8988T (cell line): ENCODE results near the gene RNF212B.
A peak's percentile ranks its signal among the peaks of the same experiment; 100 is the strongest.

ENCODE experiments used
- DNase-seq: peaks from one replicate; pipeline ENCODE4 v3.0.0; 2011

RNF212B gene

DNA sequence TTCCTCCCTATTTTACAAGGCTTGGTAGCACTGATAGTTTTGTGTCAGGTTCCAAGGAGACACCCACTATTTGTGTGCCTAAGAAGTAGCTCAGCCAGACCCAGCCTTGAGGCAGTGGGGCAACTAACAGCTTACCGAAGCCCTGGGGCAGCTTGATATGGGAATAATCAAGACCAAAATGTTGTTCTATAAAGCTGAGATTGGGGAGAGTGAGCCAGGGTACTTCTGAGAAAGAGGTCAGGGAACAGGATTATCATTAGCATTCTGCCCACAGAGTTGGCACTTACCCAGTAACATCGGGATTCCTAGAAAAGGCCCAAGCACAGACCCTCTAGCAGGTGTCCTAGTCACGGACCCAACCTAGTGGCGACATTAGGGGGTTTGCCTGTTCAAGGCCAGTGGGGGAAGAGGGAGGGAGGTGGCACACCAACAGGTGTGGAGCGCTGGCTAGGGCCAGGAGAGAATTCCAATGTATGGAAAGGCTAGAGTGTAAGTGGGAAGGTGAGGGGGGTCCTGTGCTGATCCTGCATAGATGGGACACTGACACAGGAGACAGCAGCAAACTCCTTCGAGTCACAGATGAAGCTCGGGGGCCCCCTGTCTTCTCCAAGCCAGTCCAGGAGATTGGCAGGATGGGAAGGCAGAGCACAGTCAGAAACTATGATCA is 60.0 kb downstream of the RNF212B start:
- DNase-seq, result no peak

- no peak for DNase-seq
Measured at GRCh38 chr14:23299211-23299957, 61.6 kb downstream of the RNF212B start.

GRCh38 chr14:23299986-23300686 is 62.4 kb downstream of the RNF212B start:
- no peak for DNase-seq

GRCh38 chr14:23300687-23301223 is 63.0 kb downstream of the RNF212B start:
- DNase-seq, result no peak

DNA sequence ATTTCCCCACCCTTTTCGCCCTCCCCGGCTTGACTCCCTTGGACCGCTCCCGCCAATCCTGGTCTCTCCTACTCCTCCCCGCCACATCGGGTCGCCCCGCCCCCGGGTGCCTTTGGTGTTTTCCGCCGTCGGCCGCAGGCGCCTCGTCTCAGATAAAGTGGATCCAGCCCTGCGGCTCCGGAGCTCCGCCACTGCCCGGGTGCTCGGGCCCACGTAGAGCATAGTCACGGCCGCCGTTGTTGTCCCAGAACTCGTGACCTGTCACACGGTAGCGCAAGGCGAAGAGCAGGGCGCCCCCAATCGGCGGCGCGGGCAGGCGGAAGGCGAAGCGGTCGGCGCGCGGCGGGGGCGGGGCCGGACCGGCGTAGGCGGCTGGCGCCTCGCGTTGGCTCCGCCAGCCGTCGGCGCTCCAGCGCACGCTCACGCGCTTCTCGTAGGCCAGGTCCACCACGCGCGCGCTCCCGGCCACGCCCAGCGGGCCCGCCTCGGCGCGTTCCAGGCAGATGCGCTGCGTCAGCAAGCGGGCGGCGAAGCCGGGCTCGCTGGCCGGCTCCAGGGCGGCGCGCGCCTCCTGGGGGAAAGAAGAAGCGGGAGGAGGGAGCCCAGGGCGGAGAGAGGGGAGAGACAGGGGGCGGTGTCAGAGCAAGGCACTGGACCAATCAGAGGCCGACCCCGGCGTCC is 63.7 kb downstream of the RNF212B start:
- DNase-seq, result peak; percentile 93

GRCh38 chr14:23301969-23302289 is 64.2 kb downstream of the RNF212B start:
- DNase-seq, result no peak

- no peak for DNase-seq
Measured at GRCh38 chr14:23302290-23303225, 64.8 kb downstream of the RNF212B start, which contains the start of gene PPP1R3E. PPP1R3E (minus strand) TSS chr14:23302859; CDS start chr14:23302576, 283 bp downstream.

DNA sequence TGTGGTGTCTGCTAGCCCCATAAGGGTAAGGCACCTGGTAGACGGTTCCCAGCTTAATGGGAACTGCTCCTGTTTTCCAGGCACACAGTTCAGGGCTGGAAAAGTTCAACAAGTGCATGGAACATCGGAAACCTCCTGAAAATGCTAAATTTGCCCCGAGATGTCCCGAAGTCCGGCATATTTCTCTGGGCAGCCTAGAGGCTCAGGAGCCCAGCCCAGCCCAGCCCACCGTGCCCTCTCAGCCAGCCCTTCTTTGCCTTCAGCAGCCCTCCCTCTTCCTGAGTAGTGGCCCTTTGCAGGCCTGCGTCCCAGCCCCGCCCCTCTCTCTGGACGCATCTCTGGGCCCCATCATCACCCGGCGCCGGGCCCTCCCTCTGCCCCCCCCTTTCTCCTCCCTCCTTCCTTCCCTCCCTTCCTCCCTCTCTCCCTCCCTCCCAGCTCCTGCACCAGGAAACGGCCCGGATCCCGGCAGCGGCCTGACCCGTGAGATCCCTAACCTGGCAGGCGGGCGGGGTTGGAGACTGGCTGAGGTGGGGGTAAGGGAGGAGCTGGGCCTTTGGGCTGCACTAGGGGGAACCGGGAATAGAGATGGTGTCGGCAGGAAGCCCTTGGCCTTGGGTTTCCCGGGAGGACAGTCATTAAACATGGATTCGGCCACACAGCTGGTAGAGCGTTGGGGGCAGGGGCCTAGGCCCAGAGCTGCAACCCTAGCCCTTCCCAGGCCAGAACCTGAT is 68.8 kb downstream of the RNF212B start, which contains the start of gene BCL2L2:
BCL2L2 (plus strand) TSS at position 422 of the 734 bp plus-strand sequence. CDS start 935 bp downstream, outside the sequence.
- peak; percentile 55 for DNase-seq

- no peak for DNase-seq
Measured at GRCh38 chr14:23307146-23307530, 69.4 kb downstream of the RNF212B start.

DNA sequence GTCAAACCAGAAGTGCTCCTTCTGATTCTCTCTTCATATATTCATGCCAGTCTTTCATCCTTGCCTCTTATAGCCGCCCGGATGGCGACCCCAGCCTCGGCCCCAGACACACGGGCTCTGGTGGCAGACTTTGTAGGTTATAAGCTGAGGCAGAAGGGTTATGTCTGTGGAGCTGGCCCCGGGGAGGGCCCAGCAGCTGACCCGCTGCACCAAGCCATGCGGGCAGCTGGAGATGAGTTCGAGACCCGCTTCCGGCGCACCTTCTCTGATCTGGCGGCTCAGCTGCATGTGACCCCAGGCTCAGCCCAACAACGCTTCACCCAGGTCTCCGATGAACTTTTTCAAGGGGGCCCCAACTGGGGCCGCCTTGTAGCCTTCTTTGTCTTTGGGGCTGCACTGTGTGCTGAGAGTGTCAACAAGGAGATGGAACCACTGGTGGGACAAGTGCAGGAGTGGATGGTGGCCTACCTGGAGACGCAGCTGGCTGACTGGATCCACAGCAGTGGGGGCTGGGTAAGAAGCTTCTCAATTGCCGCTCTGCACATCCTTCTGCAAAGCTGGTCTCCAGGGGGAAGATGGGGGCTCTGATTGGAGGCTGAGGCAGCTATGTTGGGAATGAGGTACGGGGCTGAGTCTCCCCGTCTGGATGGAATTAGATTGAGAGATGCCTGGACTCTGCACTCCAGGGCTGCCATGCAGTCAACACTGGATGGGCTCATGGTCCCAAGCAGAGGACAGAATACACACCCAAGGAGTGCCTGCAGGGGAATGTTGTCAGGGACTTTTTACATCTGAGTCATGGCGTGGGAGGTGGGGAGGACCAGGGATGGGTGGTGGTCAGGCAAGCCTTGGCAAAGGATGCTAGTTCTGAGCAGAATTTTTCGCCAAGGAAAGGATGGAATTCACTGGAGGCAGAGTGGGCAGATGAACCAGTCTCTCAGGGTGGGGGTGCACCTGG is 70.2 kb downstream of the RNF212B start:
- DNase-seq, result no peak

DNA sequence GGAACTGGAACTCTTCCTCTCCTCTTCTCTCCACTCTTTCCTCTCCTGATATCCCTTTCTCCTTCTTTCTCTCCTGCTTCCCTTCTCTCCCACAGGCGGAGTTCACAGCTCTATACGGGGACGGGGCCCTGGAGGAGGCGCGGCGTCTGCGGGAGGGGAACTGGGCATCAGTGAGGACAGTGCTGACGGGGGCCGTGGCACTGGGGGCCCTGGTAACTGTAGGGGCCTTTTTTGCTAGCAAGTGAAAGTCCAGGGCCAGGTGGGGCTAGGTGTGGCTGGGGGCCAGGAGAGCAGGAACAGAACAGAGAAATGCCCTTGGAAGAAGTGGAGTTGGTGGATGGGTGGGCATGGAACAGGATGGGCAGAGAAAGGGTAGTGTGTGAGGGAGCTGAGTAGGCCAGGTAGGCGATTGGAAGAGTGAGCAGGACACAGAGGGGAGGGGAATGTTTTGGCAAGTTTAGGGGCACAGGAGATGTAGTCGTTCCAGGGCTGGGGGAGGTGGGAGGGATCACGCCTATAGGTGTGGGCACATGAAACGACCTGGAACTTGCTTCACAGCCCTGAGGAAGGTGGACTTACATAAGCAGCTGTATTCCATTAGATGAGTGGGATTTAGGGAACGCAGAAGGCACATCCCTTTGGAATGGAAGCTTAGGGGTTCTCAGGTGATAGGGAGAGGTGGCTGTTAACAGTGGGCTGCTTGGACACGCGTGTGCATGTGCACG is 71.1 kb downstream of the RNF212B start:
- no peak for DNase-seq

- no peak for DNase-seq
Measured at GRCh38 chr14:23310546-23310945, 72.8 kb downstream of the RNF212B start.

- DNase-seq, result no peak
Measured at GRCh38 chr14:23316300-23316699, 78.6 kb downstream of the RNF212B start.

GRCh38 chr14:23319746-23320583 is 82.2 kb downstream of the RNF212B start:
- no peak for DNase-seq

DNA sequence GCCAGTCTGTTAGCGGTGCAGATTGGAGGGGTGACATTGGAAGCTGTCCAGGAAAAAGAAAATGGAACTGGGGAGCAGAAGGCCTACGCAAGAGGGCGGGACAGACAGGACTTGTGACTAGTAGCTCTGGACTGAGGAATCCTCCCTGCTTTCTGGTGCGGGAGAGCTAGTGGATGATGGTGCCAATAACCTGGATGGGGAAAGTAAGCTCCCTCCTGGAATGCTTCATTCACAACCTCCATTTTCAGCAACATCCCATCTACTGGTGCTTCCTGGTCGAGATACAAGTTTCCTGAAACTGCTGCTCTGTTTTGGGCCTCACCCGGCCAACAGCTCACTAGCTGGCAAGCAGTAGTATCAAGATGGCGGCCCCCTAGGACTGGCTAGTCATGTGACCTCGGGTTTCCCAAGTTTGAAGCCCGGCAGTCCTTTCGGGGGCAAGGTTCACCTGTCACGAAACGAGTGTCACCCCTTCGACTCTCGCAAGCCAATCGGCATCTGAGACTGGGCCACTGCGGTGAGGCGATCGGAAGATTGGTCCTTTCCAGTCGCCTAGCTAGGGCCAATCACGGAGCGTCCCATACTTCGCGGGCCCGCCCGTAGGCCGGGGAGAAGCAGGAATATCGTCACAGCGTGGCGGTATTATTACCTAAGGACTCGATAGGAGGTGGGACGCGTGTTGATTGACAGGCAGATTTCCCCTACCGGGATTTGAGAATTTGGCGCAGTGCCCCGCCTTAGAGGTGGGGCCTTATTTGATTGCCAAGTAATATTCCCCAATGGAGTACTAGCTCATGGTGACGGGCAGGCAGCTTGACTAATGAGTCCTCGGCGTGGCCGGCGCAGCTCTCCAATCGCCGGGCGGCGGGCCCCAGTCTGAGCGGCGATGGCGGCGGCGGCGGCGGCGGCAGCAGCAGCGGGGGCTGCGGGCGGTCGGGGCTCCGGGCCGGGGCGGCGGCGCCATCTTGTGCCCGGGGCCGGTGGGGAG is 83.1 kb downstream of the RNF212B start, which contains the start of gene PABPN1:
PABPN1 (plus strand) TSS at position 874 of the 988 bp plus-strand sequence; CDS start at position 887, 13 bp downstream.
- DNase-seq, result peak; percentile 79
